DOHH2 (cell line): Measurements from ENCODE around the gene SUPT3H.

Experiments
- CTCF ChIP-seq: fragments of 200-600 bp; sonication (generic); IDR thresholded peaks from one replicate; pipeline ENCODE4 v1.5.1; 2014; ENCODE audit warnings: antibody characterized with exemption, mild to moderate bottlenecking, low read depth, low read length; ENCODE audit not compliant: poor library complexity, severe bottlenecking
- EZH2phosphoT487 ChIP-seq: fragments of 200-600 bp; sonication (generic); IDR thresholded peaks from 2 replicates; pipeline ENCODE4 v1.6.1; 2017; ENCODE audit warnings: borderline replicate concordance, mild to moderate bottlenecking, antibody characterized with exemption, low read length, moderate library complexity, mixed read lengths

DNA sequence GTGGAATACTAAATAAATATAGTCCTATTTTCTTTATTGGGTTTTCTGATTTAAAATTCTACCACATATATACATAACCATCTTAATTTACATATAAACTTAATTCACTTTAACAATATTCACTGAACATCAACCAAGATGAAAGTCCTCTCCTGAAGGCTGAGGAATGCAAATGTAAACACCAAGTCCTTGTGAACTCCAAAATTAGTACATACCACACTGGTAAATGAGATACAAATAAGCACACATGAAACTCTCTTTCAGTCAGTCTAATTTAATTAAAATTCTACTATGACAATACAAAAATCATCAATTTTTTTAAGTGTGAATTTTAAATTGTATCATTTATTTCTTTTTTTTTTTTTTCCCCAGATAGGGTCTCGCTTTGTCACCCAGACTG is 254.7 kb downstream of the SUPT3H start:
- no peak for TF ChIP-seq CTCF
- no peak for TF ChIP-seq EZH2phosphoT487
